DOHH2 (cell line): ENCODE data around the gene CLASP1.

Source experiments
- EZH2phosphoT487 ChIP-seq: fragments of 200-600 bp; sonication (generic); IDR thresholded peaks from 2 replicates; pipeline ENCODE4 v1.6.1; 2017; ENCODE audit warnings: borderline replicate concordance, mild to moderate bottlenecking, antibody characterized with exemption, low read length, moderate library complexity, mixed read lengths
- TF ChIP-seq, protein P1 (sequence below): fragments of 200-600 bp; sonication (generic); IDR thresholded peaks from one replicate; pipeline ENCODE4 v1.5.1; 2014; ENCODE audit warnings: antibody characterized with exemption, mild to moderate bottlenecking, low read depth, low read length; ENCODE audit not compliant: poor library complexity, severe bottlenecking

GRCh38 chr2:121664713-121665112, 15.5 kb upstream of the CLASP1 start:
- TF ChIP-seq, protein P1, sequence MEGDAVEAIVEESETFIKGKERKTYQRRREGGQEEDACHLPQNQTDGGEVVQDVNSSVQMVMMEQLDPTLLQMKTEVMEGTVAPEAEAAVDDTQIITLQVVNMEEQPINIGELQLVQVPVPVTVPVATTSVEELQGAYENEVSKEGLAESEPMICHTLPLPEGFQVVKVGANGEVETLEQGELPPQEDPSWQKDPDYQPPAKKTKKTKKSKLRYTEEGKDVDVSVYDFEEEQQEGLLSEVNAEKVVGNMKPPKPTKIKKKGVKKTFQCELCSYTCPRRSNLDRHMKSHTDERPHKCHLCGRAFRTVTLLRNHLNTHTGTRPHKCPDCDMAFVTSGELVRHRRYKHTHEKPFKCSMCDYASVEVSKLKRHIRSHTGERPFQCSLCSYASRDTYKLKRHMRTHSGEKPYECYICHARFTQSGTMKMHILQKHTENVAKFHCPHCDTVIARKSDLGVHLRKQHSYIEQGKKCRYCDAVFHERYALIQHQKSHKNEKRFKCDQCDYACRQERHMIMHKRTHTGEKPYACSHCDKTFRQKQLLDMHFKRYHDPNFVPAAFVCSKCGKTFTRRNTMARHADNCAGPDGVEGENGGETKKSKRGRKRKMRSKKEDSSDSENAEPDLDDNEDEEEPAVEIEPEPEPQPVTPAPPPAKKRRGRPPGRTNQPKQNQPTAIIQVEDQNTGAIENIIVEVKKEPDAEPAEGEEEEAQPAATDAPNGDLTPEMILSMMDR, result no peak
- no peak for TF ChIP-seq EZH2phosphoT487
